NT2/D1 (cell line): ENCODE measurements around the gene IL5RA.

Source experiments
- DNase-seq: peaks from one replicate; pipeline ENCODE4 v3.0.0-alpha.2; 2011; ENCODE audit warnings: low read depth, low spot score
- H3K27me3 ChIP-seq: 2 replicates; pipeline ENCODE4 v1.6.0; 2011; ENCODE audit warnings: mild to moderate bottlenecking; ENCODE audit not compliant: insufficient read length, insufficient read depth
- H3K36me3 ChIP-seq: 2 replicates; pipeline ENCODE4 v1.6.1; 2011; ENCODE audit warnings: mild to moderate bottlenecking, low read length, mixed read lengths; ENCODE audit not compliant: insufficient read depth, insufficient read length
- H3K4me1 ChIP-seq: 2 replicates; pipeline ENCODE4 v1.5.1; 2011; ENCODE audit not compliant: insufficient read depth, insufficient read length
- H3K4me3 ChIP-seq: 2 replicates; pipeline ENCODE4 v1.5.1; 2011; ENCODE audit warnings: low read depth; ENCODE audit not compliant: insufficient read length
- H3K9ac ChIP-seq: 2 replicates; pipeline ENCODE4 v1.6.0; 2011; ENCODE audit warnings: low read depth; ENCODE audit not compliant: insufficient read length
- H3K9me3 ChIP-seq: 2 replicates; pipeline ENCODE4 v1.5.1; 2011; ENCODE audit warnings: mild to moderate bottlenecking, low read length; ENCODE audit not compliant: insufficient read depth
- SUZ12 ChIP-seq: IDR thresholded peaks from 2 replicates; pipeline ENCODE4 v1.6.1; 2011; ENCODE audit not compliant: insufficient read length, insufficient read depth; ENCODE audit errors: extremely low read depth
- YY1 ChIP-seq: IDR thresholded peaks from 2 replicates; pipeline ENCODE4 v1.6.1; 2011; ENCODE audit not compliant: insufficient read length, insufficient read depth
- ZNF274 ChIP-seq: IDR thresholded peaks from 2 replicates; pipeline ENCODE4 v1.6.1; 2011; ENCODE audit warnings: mild to moderate bottlenecking, low read depth, low read length

The IL5RA gene, protein sequence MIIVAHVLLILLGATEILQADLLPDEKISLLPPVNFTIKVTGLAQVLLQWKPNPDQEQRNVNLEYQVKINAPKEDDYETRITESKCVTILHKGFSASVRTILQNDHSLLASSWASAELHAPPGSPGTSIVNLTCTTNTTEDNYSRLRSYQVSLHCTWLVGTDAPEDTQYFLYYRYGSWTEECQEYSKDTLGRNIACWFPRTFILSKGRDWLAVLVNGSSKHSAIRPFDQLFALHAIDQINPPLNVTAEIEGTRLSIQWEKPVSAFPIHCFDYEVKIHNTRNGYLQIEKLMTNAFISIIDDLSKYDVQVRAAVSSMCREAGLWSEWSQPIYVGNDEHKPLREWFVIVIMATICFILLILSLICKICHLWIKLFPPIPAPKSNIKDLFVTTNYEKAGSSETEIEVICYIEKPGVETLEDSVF

DNA sequence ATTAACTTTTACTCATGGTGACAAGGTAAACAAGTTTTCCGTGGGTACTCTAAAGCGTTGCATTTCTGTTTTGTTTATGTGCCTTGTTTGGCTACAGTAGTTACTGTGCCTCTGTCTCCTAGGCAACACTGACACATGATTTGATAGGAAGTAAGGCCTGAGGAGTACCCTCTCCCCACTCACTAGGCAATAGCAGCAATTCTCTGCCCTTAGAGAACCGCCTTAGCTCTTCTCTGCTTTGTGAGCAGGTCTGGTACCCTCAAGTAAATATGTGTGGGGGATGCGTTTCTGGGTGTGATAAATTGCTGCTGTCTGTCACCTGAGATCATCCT, at the start of gene IL5RA:
Gene IL5RA, minus strand, starts transcription at position 76 of the 332 bp plus-strand sequence. CDS start 5,390 bp downstream, outside the sequence.
- no peak for TF ChIP-seq SUZ12
- TF ChIP-seq ZNF274, result no peak
- no peak for TF ChIP-seq YY1
- DNase-seq, result no peak
- Histone ChIP-seq H3K27me3 (no peaks in the 10 kb centered on the region), H3K4me1 (no peaks in the 10 kb centered on the region), H3K9me3 (no peaks in the 10 kb centered on the region), H3K9ac (no peak within 1 kb of the TSS), H3K36me3 (no peaks in the 10 kb centered on the region), H3K4me3 (no peak within 1 kb of the TSS)

DNA sequence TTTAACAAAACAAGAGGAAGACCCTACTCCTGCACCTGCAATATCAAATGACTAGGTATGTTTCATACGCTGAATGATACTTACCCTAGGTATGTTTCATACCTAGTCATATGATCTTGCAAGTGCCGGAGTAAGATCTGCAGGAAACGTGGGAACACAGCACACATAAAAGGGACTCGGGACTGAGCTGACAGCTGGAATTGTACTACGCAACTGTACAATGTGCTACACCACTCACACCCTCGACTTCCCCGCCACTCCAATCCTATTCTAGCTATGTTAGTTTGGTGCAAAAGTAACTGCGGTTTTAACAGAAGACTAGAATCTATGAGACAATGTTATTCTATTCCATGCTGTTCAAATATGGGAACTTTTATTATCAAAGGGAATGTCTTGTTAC, 47.3 kb upstream of the IL5RA start:
- TF ChIP-seq ZNF274 (no peak), SUZ12 (no peak), YY1 (no peak)
- peaks cover 63% of the 10 kb centered on the region for H3K36me3 ChIP-seq

DNA sequence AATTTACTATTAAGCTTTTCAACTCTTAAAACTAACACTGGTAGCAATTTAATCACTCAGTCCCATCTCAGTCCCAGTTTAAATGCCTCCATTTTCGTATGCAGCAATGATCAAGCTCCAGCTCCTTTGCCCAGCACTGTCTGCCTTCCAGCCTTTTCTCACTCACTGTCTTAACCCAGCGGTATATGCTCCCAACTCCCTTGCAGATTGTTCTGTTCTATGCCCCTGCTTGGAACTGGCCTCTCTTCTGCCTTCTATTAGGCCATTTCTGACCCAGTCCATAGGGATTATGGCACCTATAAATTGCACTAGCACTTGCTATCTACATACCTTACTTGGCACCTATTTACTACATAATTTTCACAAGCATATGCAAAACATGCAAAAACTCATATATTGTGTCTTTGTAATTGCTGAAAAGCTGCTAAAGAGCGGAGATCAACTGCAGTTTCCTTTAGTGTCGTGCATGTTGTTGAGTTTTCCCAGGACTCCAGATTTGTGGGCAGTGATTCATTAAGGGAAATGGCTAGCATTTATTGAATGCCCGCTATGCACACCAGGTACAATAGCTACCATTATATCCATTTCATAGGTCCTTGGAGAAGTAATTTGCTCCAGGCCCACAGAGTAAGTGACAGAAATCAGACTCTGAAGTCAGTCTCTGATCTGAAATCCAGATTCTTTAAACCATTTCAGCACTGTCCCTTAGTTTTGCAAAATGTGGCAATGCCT, 44.9 kb upstream of the IL5RA start:
- Histone ChIP-seq H3K36me3 (peaks cover 72% of the 10 kb centered on the region), H3K27me3 (no peaks in the 10 kb centered on the region), H3K9ac (no peak overlapping the region), H3K4me3 (no peak overlapping the region), H3K9me3 (no peaks in the 10 kb centered on the region), H3K4me1 (no peaks in the 10 kb centered on the region)
- no peak for TF ChIP-seq ZNF274
- TF ChIP-seq YY1, result no peak
- TF ChIP-seq SUZ12, result no peak
- DNase-seq, result no peak

More for the DNA sequence above, 47.3 kb upstream of the IL5RA start:
- Histone ChIP-seq H3K4me3 (no peak overlapping the region), H3K9me3 (no peaks in the 10 kb centered on the region), H3K4me1 (no peaks in the 10 kb centered on the region), H3K9ac (no peak overlapping the region), H3K27me3 (no peaks in the 10 kb centered on the region)
- no peak for DNase-seq

GRCh38 chr3:3151513-3151912, 41.3 kb upstream of the IL5RA start:
- no peak for TF ChIP-seq SUZ12
- no peak for TF ChIP-seq YY1
- TF ChIP-seq ZNF274, result no peak
- no peak overlapping the region for H3K4me3 ChIP-seq
- H3K4me1 ChIP-seq, result no peaks in the 10 kb centered on the region
- H3K9ac ChIP-seq, result no peak overlapping the region
- no peaks in the 10 kb centered on the region for H3K9me3 ChIP-seq
- peaks cover 84% of the 10 kb centered on the region for H3K36me3 ChIP-seq
- no peak for DNase-seq
- H3K27me3 ChIP-seq, result no peaks in the 10 kb centered on the region

DNA sequence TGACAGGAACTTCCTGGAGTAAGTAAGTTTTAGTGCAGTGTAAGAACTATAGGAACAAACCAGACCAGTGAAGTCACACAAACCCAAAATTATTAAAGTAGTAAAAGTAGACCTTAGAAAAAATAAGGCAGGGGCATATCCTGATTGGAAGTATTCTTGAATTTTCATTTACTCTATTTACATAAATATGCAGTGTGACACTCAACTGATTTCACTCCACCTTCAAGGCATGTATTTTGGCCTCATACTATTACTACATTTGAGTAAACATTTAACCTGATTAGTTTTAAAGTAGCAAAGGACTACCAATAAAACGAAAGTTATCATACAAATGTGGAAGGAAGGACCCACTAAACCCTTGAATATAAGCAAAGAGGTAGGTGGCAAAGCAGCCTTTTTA, 39.4 kb upstream of the IL5RA start:
- Histone ChIP-seq H3K9ac (no peak overlapping the region), H3K36me3 (peaks cover 86% of the 10 kb centered on the region), H3K4me3 (no peak overlapping the region), H3K9me3 (no peaks in the 10 kb centered on the region), H3K27me3 (no peaks in the 10 kb centered on the region), H3K4me1 (no peaks in the 10 kb centered on the region)
- no peak for DNase-seq
- TF ChIP-seq SUZ12, result no peak
- TF ChIP-seq ZNF274, result no peak
- TF ChIP-seq YY1, result no peak

GRCh38 chr3:3145831-3146230, 35.7 kb upstream of the IL5RA start:
- H3K27me3 ChIP-seq, result no peaks in the 10 kb centered on the region
- no peak for DNase-seq
- no peak overlapping the region for H3K9ac ChIP-seq
- H3K36me3 ChIP-seq, result peaks cover 95% of the 10 kb centered on the region
- TF ChIP-seq SUZ12, result no peak
- no peak for TF ChIP-seq YY1
- no peak for TF ChIP-seq ZNF274
- H3K9me3 ChIP-seq, result no peaks in the 10 kb centered on the region
- no peaks in the 10 kb centered on the region for H3K4me1 ChIP-seq
- no peak overlapping the region for H3K4me3 ChIP-seq

- no peak overlapping the region for H3K9ac ChIP-seq
- no peaks in the 10 kb centered on the region for H3K27me3 ChIP-seq
- H3K4me1 ChIP-seq, result no peaks in the 10 kb centered on the region
- no peaks in the 10 kb centered on the region for H3K9me3 ChIP-seq
- TF ChIP-seq YY1 (no peak), ZNF274 (no peak)
- DNase-seq, result no peak
- H3K4me3 ChIP-seq, result no peak overlapping the region
- H3K36me3 ChIP-seq, result peaks cover 95% of the 10 kb centered on the region
Observed at GRCh38 chr3:3141939-3142338, 31.8 kb upstream of the IL5RA start.
